Astrocyte (in vitro differentiated cells and primary cell): ENCODE results near the gene SSTR4. TPM values are rescaled to one million over a fixed set of nuclear protein-coding genes. Genes with fewer than 3 reads are reported as not detected.

ENCODE experiments used
- DNase-seq: peaks from one replicate; pipeline ENCODE4 v3.0.0-alpha.2; 2010; ENCODE audit warnings: low read depth
- FAIRE-seq: peaks from 2 replicates; lab custom pipeline; 2011; peaks lifted over from hg19 to GRCh38; lab: Jason Lieb, UNC
- H2AFZ ChIP-seq: 2 replicates; pipeline ENCODE4 v1.6.0; 2012; ENCODE audit warnings: low read depth, low read length, inconsistent platforms
- H3K27ac ChIP-seq: 2 replicates; pipeline ENCODE4 v1.5.1; 2011; ENCODE audit warnings: low read depth, low read length, inconsistent platforms
- H3K27me3 ChIP-seq: 2 replicates; pipeline ENCODE4 v1.6.0; 2011; ENCODE audit warnings: low read length, inconsistent platforms; ENCODE audit not compliant: insufficient read depth
- H3K36me3 ChIP-seq: 2 replicates; pipeline ENCODE4 v1.5.1; 2011; ENCODE audit warnings: low read length, inconsistent platforms; ENCODE audit not compliant: insufficient read depth
- H3K4me1 ChIP-seq: 2 replicates; pipeline ENCODE4 v1.5.1; 2011; ENCODE audit warnings: low read length, inconsistent platforms; ENCODE audit not compliant: insufficient read depth
- H3K4me2 ChIP-seq: 2 replicates; pipeline ENCODE4 v1.6.0; 2012; ENCODE audit warnings: low read length, inconsistent platforms
- H3K4me3 ChIP-seq: 2 replicates; pipeline ENCODE4 v1.5.1; 2011; ENCODE audit warnings: low read depth, mild to moderate bottlenecking, low read length, inconsistent platforms; ENCODE audit not compliant: insufficient read depth
- H3K79me2 ChIP-seq: 2 replicates; pipeline ENCODE4 v1.6.0; 2012; ENCODE audit warnings: mild to moderate bottlenecking, low read length, inconsistent platforms; ENCODE audit not compliant: insufficient read depth
- H3K9ac ChIP-seq: 2 replicates; pipeline ENCODE4 v1.6.0; 2012; ENCODE audit warnings: mild to moderate bottlenecking, low read length, inconsistent platforms
- H3K9me3 ChIP-seq: 2 replicates; pipeline ENCODE4 v1.5.1; 2012; ENCODE audit warnings: low read depth, mild to moderate bottlenecking, low read length, inconsistent platforms; ENCODE audit not compliant: insufficient read depth
- H4K20me1 ChIP-seq: 2 replicates; pipeline ENCODE4 v1.6.0; 2012; ENCODE audit warnings: low read length, inconsistent platforms; ENCODE audit not compliant: insufficient read depth
- H3K27ac Mint-ChIP-seq: one replicate; pipeline ENCODE4 v1.8.0; 2021; ENCODE audit warnings: mild to moderate bottlenecking, mixed read lengths; ENCODE audit not compliant: unreplicated experiment
- H3K27me3 Mint-ChIP-seq: one replicate; pipeline ENCODE4 v1.8.0; 2021; ENCODE audit warnings: low read depth, mixed read lengths; ENCODE audit not compliant: unreplicated experiment
- H3K36me3 Mint-ChIP-seq: one replicate; pipeline ENCODE4 v1.8.0; 2021; ENCODE audit warnings: low read depth, mixed read lengths; ENCODE audit not compliant: unreplicated experiment
- H3K4me1 Mint-ChIP-seq: one replicate; pipeline ENCODE4 v1.8.0; 2021; ENCODE audit warnings: low read depth, mixed read lengths; ENCODE audit not compliant: unreplicated experiment
- H3K4me3 Mint-ChIP-seq: one replicate; pipeline ENCODE4 v1.8.0; 2021; ENCODE audit warnings: mild to moderate bottlenecking, moderate library complexity, mixed read lengths; ENCODE audit not compliant: unreplicated experiment
- H3K9me3 Mint-ChIP-seq: one replicate; pipeline ENCODE4 v1.8.0; 2021; ENCODE audit warnings: mild to moderate bottlenecking, mixed read lengths; ENCODE audit not compliant: unreplicated experiment
- EZH2 ChIP-seq: IDR thresholded peaks from 2 replicates; pipeline ENCODE4 v1.6.1; 2012; ENCODE audit warnings: mild to moderate bottlenecking, low read length, inconsistent platforms; ENCODE audit not compliant: insufficient read depth
- total RNA-seq: library from RNA; stranded (reverse); gene quantifications from 2 replicates; pipeline ENCODE4 v1.2.1, GENCODE V29; 2021
- TF ChIP-seq, protein P1 (sequence below): IDR thresholded peaks from 2 replicates; pipeline ENCODE4 v1.5.1; 2011; ENCODE audit warnings: low read depth, mild to moderate bottlenecking, inconsistent platforms, low read length, moderate library complexity; ENCODE audit not compliant: insufficient read depth

SSTR4 gene
- total RNA-seq, 1 donor from 2014 or later = not detected

DNA sequence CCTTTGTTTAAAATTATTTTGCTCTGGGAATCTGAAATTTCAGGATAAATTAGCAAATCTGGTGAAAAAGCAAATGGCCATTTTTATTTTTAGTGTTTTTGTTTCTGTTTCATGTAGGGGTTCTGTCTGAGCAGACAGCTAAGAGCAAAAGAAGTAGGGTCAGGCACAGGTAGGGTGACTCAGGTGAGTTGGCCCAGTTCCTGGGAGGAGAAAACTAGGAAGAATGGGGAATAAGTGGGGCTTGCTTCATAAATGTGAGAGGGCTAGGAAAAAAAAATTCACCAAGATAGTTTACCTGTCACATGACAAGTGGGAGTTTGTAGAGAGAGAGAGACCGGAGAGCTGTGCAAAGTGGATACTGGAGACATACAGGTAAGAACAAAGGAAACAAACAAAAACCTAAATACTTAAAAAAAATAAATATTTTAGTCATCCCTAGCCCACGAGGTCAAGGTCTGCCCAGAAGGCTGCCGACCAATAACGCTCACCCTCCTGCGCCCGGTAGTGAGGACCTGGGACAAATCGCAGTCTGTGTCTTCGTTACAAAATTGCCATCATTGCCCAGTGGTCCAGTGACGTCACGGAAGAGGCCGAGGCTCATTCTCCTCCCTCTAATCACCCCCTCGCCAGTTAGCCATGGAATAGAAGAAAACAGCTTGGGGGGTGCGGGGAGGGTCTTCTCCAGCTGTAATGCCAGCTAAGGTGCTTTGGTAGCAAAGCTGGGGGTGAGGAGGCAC lies 12.1 kb downstream of the SSTR4 start:
- H3K27me3 ChIP-seq = peaks cover 25% of the 10 kb centered on the region
- H3K27ac ChIP-seq = no peak overlapping the region
- no peak for FAIRE-seq

DNA sequence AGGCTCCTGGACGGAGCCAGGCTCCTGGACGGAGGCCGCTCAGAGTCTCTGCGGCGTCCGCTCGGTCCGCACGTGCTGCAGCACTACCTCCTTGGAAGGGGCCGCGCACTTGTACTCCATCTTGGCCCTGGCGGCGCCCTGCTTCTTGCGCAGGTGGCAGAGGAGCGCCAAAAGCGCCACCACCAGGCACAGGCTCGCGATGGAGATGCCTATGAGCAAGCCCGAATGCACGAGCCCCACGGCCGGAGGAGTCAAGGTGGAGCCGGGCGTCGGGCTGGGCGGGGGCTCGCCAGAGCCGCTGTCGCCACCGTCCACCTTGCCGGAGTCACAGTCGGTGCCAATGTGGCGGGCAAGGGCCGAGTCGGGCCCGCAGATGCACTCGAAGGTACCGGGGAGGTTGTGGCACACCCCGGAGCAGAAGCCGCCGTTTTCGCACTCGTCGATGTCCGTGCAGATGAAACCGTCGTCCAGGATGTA lies 12.7 kb downstream of the SSTR4 start:
- Mint-ChIP-seq H3K9me3 (peaks cover 4% of the 10 kb centered on the region), H3K4me3 (peak overlapping the region; percentile 79), H3K36me3 (peaks cover 1% of the 10 kb centered on the region), H3K27me3 (peaks cover 40% of the 10 kb centered on the region), H3K27ac (no peak overlapping the region), H3K4me1 (peaks cover 2% of the 10 kb centered on the region)
- Histone ChIP-seq H3K9me3 (no peaks in the 10 kb centered on the region), H3K4me3 (peak overlapping the region; percentile 61), H3K79me2 (peaks cover 9% of the 10 kb centered on the region), H3K36me3 (no peaks in the 10 kb centered on the region), H2AFZ (peak overlapping the region; percentile 56), H3K9ac (no peak overlapping the region), H3K4me2 (peak overlapping the region; percentile 98), H4K20me1 (no peaks in the 10 kb centered on the region), H3K27ac (no peak overlapping the region), H3K4me1 (peaks cover 24% of the 10 kb centered on the region), H3K27me3 (peaks cover 23% of the 10 kb centered on the region)
- DNase-seq (no peak), FAIRE-seq (no peak)
- no peak for TF ChIP-seq EZH2
- TF ChIP-seq, protein P1, sequence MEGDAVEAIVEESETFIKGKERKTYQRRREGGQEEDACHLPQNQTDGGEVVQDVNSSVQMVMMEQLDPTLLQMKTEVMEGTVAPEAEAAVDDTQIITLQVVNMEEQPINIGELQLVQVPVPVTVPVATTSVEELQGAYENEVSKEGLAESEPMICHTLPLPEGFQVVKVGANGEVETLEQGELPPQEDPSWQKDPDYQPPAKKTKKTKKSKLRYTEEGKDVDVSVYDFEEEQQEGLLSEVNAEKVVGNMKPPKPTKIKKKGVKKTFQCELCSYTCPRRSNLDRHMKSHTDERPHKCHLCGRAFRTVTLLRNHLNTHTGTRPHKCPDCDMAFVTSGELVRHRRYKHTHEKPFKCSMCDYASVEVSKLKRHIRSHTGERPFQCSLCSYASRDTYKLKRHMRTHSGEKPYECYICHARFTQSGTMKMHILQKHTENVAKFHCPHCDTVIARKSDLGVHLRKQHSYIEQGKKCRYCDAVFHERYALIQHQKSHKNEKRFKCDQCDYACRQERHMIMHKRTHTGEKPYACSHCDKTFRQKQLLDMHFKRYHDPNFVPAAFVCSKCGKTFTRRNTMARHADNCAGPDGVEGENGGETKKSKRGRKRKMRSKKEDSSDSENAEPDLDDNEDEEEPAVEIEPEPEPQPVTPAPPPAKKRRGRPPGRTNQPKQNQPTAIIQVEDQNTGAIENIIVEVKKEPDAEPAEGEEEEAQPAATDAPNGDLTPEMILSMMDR = no peak

More for the DNA sequence above, 12.1 kb downstream of the SSTR4 start:
- H3K9ac ChIP-seq = no peak overlapping the region
- H3K36me3 ChIP-seq = no peaks in the 10 kb centered on the region
- peaks cover 9% of the 10 kb centered on the region for H3K79me2 ChIP-seq
- no peak for DNase-seq
- Mint-ChIP-seq H3K27me3 (peaks cover 38% of the 10 kb centered on the region), H3K4me1 (peaks cover 2% of the 10 kb centered on the region), H3K4me3 (peak overlapping the region; percentile 79), H3K27ac (peak overlapping the region; percentile 38), H3K9me3 (no peaks in the 10 kb centered on the region), H3K36me3 (peaks cover 1% of the 10 kb centered on the region)
- no peaks in the 10 kb centered on the region for H3K9me3 ChIP-seq
- TF ChIP-seq, protein P1 = no peak
- TF ChIP-seq EZH2 = no peak
- H3K4me3 ChIP-seq = peak overlapping the region; percentile 61
- H3K4me2 ChIP-seq = peak overlapping the region; percentile 98
- peaks cover 24% of the 10 kb centered on the region for H3K4me1 ChIP-seq
- H4K20me1 ChIP-seq = no peaks in the 10 kb centered on the region
- peak overlapping the region; percentile 56 for H2AFZ ChIP-seq
